Measurements from ENCODE around the gene DOP1B.
A peak's percentile ranks its signal among the peaks of the same experiment; 100 is the strongest.
"Not testable (repeated sequence)": the region's sequence is repeated elsewhere in the genome, so short reads cannot be mapped to it uniquely, and the experiment has no call there.

The DOP1B gene

GRCh38 chr21:36141513-36141925, 15.1 kb upstream of the DOP1B start:
- peak; percentile 98 for DNase-seq

GRCh38 chr21:36144233-36144632, 12.4 kb upstream of the DOP1B start:
- not testable (repeated sequence) for DNase-seq

GRCh38 chr21:36145259-36145658, 11.4 kb upstream of the DOP1B start:
- DNase-seq, result no peak

GRCh38 chr21:36147911-36148310, 8.7 kb upstream of the DOP1B start:
- no peak for DNase-seq

GRCh38 chr21:36148886-36149285, 7.7 kb upstream of the DOP1B start:
- no peak for DNase-seq

GRCh38 chr21:36149788-36150711, 6.6 kb upstream of the DOP1B start:
- peak; percentile 32 for DNase-seq

- DNase-seq, result peak; percentile 53
These were observed 853 bp upstream of the DOP1B start for GRCh38 chr21:36155603-36156338.

GRCh38 chr21:36156339-36156814, 247 bp upstream of the DOP1B start:
- peak; percentile 96 for DNase-seq

- no peak for DNase-seq
These were observed 2.8 kb downstream of the DOP1B start for GRCh38 chr21:36159356-36159921.

GRCh38 chr21:36160850-36161178, 4.2 kb downstream of the DOP1B start:
- DNase-seq, result no peak

GRCh38 chr21:36162631-36163030, 6.0 kb downstream of the DOP1B start:
- no peak for DNase-seq

GRCh38 chr21:36163750-36164741, 7.4 kb downstream of the DOP1B start:
- DNase-seq, result peak; percentile 77

- no peak for DNase-seq
These were observed 8.7 kb downstream of the DOP1B start for GRCh38 chr21:36165356-36165755.

- DNase-seq, result no peak
These were observed 10.1 kb downstream of the DOP1B start for GRCh38 chr21:36166705-36167104.

GRCh38 chr21:36167541-36167940, 10.9 kb downstream of the DOP1B start:
- no peak for DNase-seq

- no peak for DNase-seq
These were observed 13.0 kb downstream of the DOP1B start for GRCh38 chr21:36169470-36170128.

GRCh38 chr21:36170823-36171222, 14.2 kb downstream of the DOP1B start:
- no peak for DNase-seq

- DNase-seq, result no peak
These were observed 14.7 kb downstream of the DOP1B start for GRCh38 chr21:36171336-36171735.

- no peak for DNase-seq
These were observed 15.2 kb downstream of the DOP1B start for GRCh38 chr21:36171741-36172331.

GRCh38 chr21:36174780-36175179, 18.2 kb downstream of the DOP1B start:
- DNase-seq, result no peak
